ENCODE data around the gene PPP2CA.

Gene PPP2CA

GRCh38 chr5:134148316-134148715 lies 77.6 kb downstream of the PPP2CA start:
- no peak for DNase-seq (ENCODE audit: low spot score)

- DNase-seq (ENCODE audit: low spot score) = no peak
Measured at GRCh38 chr5:134146651-134147518, 79.0 kb downstream of the PPP2CA start.

- DNase-seq (ENCODE audit: low spot score) = peak; percentile 75
Measured at GRCh38 chr5:134145779-134146581, 79.9 kb downstream of the PPP2CA start.

- no peak for DNase-seq (ENCODE audit: low spot score)
Measured at GRCh38 chr5:134145041-134145757, 80.7 kb downstream of the PPP2CA start.
